Stimulated activated CD4-positive, alpha-beta T cell treated with anti-CD3 and anti-CD28 coated beads, Interleukin-1b, Interleukin-23, amount 100 ng/mL, for 24 hours (primary cell): ENCODE data around the gene APCDD1L.
"Not testable (repeated sequence)": the region's sequence is repeated elsewhere in the genome, so short reads cannot be mapped to it uniquely, and the experiment has no call there.

ENCODE experiments used
- DNase-seq, 4 experiments: peaks; one replicate each; pipeline ENCODE4 v3.0.0-alpha.2; 2020; ENCODE audit warnings: low read depth in 4 of 4, low spot score in 1 of 4

The APCDD1L gene

GRCh38 chr20:58518387-58518786 lies 3.2 kb upstream of the APCDD1L start:
- DNase-seq = no peak

GRCh38 chr20:58514321-58515232 lies 622 bp downstream of the APCDD1L start:
- no peak for DNase-seq

GRCh38 chr20:58513580-58514285 lies 1.5 kb downstream of the APCDD1L start:
- no peak for DNase-seq

- DNase-seq = no peak
Measured at GRCh38 chr20:58512808-58513552, 2.2 kb downstream of the APCDD1L start.

GRCh38 chr20:58511861-58512260 lies 3.3 kb downstream of the APCDD1L start:
- no peak for DNase-seq

GRCh38 chr20:58511364-58511763 lies 3.8 kb downstream of the APCDD1L start:
- no peak for DNase-seq

GRCh38 chr20:58510921-58511320 lies 4.3 kb downstream of the APCDD1L start:
- DNase-seq = no peak

- no peak for DNase-seq
Measured at GRCh38 chr20:58508762-58509395, 6.3 kb downstream of the APCDD1L start.

GRCh38 chr20:58506999-58507398 lies 8.2 kb downstream of the APCDD1L start:
- DNase-seq = not testable (repeated sequence)

GRCh38 chr20:58504566-58504965 lies 10.6 kb downstream of the APCDD1L start:
- no peak for DNase-seq

GRCh38 chr20:58503668-58504067 lies 11.5 kb downstream of the APCDD1L start:
- no peak for DNase-seq

GRCh38 chr20:58500256-58500655 lies 14.9 kb downstream of the APCDD1L start:
- DNase-seq = no peak

GRCh38 chr20:58498470-58499068 lies 16.6 kb downstream of the APCDD1L start:
- no peak for DNase-seq

- DNase-seq = no peak
Measured at GRCh38 chr20:58497724-58498469, 17.3 kb downstream of the APCDD1L start.

GRCh38 chr20:58497076-58497641 lies 18.0 kb downstream of the APCDD1L start:
- DNase-seq = no peak

GRCh38 chr20:58496429-58496769 lies 18.8 kb downstream of the APCDD1L start:
- DNase-seq = no peak

- no peak for DNase-seq
Measured at GRCh38 chr20:58495623-58496428, 19.4 kb downstream of the APCDD1L start.

GRCh38 chr20:58494923-58495622 lies 20.1 kb downstream of the APCDD1L start:
- DNase-seq = no peak
